Measurements from ENCODE around the gene SATB2.

The SATB2 gene

DNA sequence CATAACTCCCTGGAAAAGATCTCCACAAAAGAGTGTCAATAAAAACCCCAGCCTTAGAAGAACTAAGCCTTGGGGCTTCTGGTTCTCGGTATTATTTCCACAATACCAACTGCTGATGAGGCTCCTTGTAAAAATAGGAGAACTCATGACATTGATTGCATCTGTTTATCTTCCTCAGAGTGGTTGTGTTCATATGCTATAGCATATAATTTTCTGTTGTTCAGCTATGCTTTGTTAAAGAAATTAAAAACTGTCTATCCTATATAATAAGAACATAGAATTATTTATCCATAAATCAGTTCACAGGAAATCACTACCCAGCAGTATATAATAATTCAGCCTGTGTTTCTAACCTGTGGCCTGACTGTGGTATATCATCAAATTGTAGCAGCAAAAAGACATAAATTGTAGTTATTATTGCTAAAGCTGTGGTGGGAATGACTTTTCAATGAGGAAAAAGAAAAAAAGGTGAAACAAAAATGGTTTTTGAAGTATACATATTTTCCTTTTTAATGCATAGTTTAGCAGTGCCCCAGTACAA is 68.9 kb downstream of the SATB2 start:
- DNase-seq: no peak

GRCh38 chr2:199384043-199384442 is 73.7 kb downstream of the SATB2 start:
- no peak for DNase-seq

DNA sequence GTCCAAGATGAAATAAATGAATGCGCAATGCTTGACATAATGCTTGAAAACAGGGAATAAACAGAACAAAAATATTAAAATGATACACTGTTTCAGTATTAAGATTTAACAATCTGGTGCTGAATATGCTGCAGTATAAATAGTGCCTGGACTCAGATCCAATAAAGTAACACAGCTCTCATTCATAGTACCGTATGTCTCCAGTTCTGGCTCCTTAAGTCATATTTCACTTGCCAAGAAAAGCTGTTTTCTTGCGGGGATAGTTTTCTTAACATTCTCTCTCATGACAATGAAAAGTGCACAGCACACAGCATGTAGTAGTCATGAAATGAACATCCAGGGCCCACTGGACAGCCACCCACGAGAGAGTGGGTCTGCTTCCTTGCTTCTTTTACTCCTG is 74.7 kb downstream of the SATB2 start:
- DNase-seq: no peak

DNA sequence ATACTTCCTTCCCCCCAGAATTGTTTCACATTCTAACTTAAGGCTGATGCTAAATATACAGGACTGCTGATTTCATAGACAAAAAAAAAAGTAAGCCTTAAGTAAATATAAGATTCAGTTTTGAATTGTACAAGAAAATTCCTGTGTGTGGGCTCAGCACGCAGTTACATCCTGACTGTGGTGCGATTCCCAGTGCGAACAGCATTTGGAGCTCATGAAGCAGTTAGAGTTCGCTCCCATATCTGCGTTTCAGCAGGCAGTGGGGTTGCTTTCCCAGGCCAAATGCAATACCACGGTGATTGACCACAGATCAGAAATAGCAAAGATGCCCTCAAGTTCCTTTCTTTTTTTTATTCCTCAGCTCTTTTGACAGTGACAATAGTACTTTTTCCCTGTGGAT is 75.6 kb downstream of the SATB2 start:
- no peak for DNase-seq

DNA sequence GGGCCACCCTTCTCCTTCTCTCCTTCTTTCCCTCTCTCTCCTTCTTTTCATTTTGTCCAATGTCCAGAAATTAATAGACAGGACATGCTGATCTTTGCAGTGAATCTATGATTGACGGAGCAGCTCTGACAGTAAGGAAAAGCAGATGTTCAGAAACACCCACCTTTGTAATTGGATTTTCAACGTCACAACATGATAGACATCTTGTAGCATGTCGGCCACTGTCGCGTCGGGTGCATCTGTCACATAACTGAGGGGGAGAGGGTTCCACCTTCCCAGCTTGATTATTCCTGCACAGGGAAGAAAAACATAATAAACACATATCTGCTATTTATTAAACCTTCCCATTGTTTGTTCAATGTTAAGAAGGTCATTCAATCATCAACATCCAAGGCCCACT is 76.2 kb downstream of the SATB2 start:
- no peak for DNase-seq

DNA sequence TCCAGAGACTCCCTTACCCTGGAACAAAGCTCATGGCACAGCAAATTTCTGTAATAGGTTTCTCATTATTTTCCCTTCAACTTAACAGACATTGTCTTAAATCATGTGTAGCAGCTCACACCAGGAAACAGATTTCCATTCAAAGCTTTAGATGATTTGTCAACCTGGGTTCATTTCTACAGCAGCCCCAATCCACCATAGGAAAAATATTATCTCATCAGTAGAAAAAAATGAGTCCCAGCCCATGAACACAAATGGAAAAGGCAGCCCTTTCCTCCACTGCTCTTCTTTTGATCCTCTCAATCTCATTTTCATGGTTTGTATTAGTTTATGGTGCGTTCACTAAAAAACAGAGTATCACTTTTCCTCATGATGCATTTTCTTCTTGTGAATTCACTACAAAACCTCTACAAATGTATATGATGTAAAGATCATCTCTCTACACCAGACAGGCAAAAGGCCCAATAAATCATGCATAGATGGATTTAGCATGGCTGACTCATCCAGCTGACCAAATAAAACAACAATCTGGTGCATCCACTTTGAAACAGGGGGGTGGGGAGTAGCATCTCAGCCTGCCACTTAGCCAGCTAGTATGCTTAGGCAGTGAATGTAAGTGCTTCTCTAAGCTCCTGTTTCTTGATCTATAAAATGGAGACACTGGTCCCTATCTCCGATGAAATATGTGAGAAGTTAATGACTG is 78.6 kb downstream of the SATB2 start:
- DNase-seq: no peak

DNA sequence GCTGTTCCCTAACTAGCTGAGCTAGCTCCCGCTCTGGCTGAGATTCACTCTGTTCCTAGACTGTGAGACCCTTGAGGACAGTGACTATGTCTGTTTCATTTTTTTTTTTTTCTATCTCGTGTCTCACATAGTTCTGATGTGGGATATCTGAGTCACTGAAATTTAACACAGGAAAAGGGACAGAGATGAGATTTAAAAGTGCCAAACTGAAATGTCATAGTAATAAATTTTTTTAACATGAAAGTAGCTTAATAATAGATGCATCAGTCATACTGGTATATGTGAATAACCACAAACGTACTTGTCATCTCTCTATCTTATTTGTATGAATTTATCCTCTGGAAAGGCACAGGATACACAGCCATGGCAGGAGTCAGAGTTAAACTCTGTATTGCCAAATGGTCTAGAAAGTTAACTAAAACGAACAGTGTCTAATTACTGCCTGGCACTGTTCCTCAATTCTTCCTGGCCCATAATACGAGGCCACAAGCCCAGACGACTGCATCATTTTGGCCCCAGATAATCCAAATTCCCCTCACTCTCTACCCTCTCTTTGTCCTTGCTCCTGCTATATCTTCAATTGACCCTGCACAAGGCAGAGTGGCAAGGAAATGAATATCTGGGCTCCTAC is 87.5 kb downstream of the SATB2 start:
- no peak for DNase-seq

- DNase-seq: no peak
Measured at GRCh38 chr2:199366406-199366805, 91.3 kb downstream of the SATB2 start.

DNA sequence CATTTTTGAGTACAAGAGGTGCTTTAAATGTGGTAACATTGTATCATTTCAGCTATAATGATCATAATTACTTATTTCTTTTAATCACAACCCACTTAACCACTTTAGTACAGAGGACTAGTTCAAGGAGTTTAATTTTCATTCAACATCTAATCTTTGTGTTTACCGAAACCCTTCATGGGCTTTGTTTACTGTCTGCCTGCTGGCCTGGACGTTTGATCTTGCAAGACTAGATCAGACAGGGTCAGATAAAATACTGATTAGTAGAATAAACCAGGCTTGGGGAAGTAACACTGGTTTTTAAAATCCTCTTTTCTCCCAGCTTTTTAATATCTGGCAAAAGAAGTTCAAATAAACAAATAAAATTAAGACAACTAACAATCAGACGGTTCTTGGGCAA is 93.6 kb downstream of the SATB2 start:
- no peak for DNase-seq

- no peak for DNase-seq
Measured at GRCh38 chr2:199356412-199356811, 101.3 kb downstream of the SATB2 start.

DNA sequence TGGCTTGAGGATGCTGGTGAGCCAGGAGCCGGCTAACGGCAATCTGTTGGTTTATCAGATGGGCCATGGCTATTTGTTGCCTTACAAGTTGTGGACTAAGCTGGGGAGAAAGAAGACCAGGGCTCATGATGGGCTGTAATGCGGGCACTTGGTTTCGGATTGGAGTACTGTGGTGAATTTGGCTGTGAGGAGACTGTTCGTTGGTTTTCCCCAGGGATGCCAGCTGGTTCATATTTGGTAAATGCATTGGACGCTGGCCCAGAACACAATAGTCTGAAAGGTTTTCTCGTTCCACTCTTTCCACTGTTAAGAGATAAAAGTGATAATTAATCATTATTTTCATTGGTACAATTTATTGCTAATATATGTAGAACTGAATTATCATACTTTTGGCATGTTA is 108.9 kb downstream of the SATB2 start:
- DNase-seq: no peak

- DNase-seq: no peak
Measured at GRCh38 chr2:199344012-199344411, 113.7 kb downstream of the SATB2 start.

GRCh38 chr2:199342334-199342733 is 115.4 kb downstream of the SATB2 start:
- no peak for DNase-seq

GRCh38 chr2:199341123-199341522 is 116.6 kb downstream of the SATB2 start:
- DNase-seq: no peak

GRCh38 chr2:199339891-199340605 is 117.7 kb downstream of the SATB2 start:
- no peak for DNase-seq

DNA sequence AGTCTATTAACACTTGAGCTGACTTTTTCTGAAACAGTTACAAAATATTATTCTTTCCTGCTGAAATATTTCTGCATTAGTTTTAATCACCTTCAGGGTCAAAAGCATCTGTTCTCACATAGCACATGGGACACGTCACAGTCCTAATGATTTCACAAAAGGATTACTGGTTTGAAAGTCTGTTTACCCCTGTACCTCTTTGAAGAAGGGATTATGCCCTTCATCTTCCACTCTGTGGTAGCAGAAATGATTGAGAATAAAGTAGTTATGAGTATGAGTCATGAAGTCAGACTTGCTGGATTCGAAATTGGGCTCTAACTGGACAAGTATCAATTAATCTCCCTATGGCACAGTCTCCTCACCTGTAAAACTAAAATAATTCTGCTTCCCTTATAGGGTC is 121.2 kb downstream of the SATB2 start:
- no peak for DNase-seq

DNA sequence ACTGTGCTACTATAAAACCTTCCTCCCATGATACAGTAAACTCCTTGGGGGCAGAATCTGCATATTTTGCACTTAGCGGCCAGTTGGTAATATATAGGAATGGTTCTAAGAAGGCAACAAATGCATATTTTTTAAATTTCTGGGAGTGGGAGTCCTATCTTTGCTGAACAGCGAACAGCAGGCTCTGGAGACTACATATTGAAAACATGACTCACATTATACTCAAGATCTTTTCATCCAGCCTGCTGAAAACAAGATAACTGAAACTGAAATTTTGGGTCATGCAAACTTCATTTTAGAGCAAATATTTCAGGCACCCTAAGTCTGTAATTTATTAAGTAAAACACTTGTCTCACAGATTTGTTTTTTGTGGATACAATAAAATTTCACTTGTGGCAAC is 122.2 kb downstream of the SATB2 start:
- DNase-seq: no peak

DNA sequence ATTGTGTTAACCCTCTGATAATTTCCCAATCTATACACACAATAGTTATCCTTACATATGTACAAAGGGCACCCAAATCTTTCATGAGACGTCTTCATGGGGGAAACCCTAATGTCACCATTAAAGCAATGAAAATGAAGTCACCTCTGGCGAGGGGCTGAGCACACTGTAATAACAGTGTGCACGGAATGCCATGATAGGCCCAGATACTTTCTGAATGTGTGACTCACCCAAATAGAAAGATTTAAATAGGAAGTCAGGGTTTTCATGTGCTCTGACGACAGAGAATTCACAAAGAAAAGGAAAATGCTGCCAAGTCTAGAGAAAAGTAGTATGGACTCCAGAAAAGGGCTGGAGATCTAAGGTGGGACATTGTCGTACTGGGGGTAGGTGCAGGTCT is 128.3 kb downstream of the SATB2 start:
- no peak for DNase-seq

- DNase-seq: no peak
Measured at GRCh38 chr2:199329031-199329430, 128.7 kb downstream of the SATB2 start.

DNA sequence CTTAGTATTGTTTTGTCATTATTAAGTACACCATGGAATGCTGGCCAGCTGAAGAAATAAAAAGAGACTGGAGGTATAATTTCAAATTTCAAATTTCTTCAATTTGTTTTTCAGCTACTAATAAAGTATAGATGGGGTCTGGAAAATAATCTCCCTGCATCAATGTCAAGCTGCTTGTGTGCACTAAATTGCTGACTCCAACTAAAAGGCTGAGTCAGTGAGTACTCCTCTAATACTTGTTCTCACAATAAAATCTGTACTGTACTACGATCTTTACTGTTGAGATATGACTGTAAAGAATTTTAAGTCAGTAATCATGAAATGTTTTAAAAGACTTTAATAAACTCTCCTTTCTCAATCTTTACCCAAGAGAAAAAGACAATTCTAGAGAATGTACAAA is 131.9 kb downstream of the SATB2 start:
- no peak for DNase-seq

GRCh38 chr2:199322151-199322550 is 135.6 kb downstream of the SATB2 start:
- no peak for DNase-seq

- no peak for DNase-seq
Measured at GRCh38 chr2:199317646-199318045, 140.1 kb downstream of the SATB2 start.

DNA sequence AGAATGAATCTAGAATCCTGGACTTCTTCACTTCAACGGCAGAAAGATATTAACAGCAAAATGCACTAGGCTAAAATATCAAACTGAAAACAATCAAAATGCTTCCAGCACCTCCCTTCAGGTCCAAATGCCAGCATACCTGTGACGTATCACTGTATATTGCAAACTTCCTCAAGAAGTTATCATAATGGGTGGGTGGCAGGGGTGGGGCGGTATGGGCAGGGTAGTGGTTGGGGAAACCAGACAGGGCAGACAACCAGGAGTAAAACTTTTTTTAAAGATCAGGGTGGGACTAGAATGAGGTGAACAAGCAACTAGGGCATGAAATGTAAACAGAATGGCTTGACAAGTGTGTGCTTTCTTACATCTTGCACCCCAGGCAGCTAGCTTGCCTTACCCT is 140.9 kb downstream of the SATB2 start:
- DNase-seq: no peak
